ENCODE measurements around the gene TCF25.

DNA sequence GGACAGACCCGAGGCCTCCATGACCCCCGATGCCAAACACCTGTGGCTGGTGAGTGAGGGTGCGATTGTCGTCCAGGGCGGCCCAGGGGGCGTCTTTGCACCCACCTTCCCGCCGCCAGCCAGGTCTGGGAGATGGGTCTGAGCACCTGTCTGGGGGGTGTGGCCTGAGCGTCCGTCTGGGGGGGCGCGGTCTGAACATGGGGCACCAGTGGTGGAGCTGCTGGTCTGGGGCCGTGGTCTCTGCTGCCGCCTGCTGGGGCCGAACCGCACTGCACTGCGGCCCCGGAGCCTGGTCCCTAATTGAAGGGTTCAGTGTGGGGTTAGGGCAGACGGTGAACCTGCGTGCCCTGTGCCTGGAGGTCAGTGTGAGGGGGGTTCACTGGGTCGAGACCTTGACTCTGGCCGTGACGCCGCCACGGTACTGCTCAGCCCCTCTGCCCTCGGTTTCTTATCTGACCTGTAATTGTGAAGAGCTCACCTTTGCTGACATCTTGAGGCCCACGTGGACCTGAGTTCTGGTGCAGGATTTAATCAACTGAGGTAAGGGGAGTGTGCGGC is 12.6 kb upstream of the TCF25 start:
- no peak for TF ChIP-seq POLR2AphosphoS5 (IDR thresholded peaks at IDR 0.05; ENCODE audit: borderline replicate concordance, low read depth, low read length)
- TF ChIP-seq EZH2 (IDR thresholded peaks at IDR 0.05), result no peak

All from SK-N-MC (cell line).